Non-pigmented ciliary epithelial cell (primary cell): ENCODE measurements around the gene RNF32.
"Not testable (repeated sequence)": the region's sequence is repeated elsewhere in the genome, so short reads cannot be mapped to it uniquely, and the experiment has no call there.

Source experiments
- DNase-seq: peaks from one replicate; pipeline ENCODE4 v3.0.0-alpha.2; 2010; ENCODE audit warnings: low read depth

Gene RNF32

GRCh38 chr7:156642306-156643045 lies 1.9 kb downstream of the RNF32 start:
- DNase-seq = no peak

- not testable (repeated sequence) for DNase-seq
Measured at GRCh38 chr7:156647330-156647729, 6.8 kb downstream of the RNF32 start.

GRCh38 chr7:156650042-156650441 lies 9.5 kb downstream of the RNF32 start:
- DNase-seq = no peak

GRCh38 chr7:156651474-156651873 lies 10.9 kb downstream of the RNF32 start:
- DNase-seq = no peak

GRCh38 chr7:156652886-156653568 lies 12.5 kb downstream of the RNF32 start:
- DNase-seq = no peak

GRCh38 chr7:156654511-156655234 lies 14.1 kb downstream of the RNF32 start:
- DNase-seq = no peak

GRCh38 chr7:156655251-156655650 lies 14.7 kb downstream of the RNF32 start:
- no peak for DNase-seq

- DNase-seq = no peak
Measured at GRCh38 chr7:156655983-156656382, 15.4 kb downstream of the RNF32 start.

GRCh38 chr7:156656598-156656997 lies 16.0 kb downstream of the RNF32 start:
- DNase-seq = no peak

- DNase-seq = no peak
Measured at GRCh38 chr7:156657681-156658080, 17.1 kb downstream of the RNF32 start.

- no peak for DNase-seq
Measured at GRCh38 chr7:156659203-156659602, 18.6 kb downstream of the RNF32 start.

- DNase-seq = no peak
Measured at GRCh38 chr7:156659961-156660360, 19.4 kb downstream of the RNF32 start.

GRCh38 chr7:156661637-156662036 lies 21.1 kb downstream of the RNF32 start:
- DNase-seq = no peak

- no peak for DNase-seq
Measured at GRCh38 chr7:156662277-156662676, 21.7 kb downstream of the RNF32 start.

- no peak for DNase-seq
Measured at GRCh38 chr7:156665101-156665500, 24.5 kb downstream of the RNF32 start.

GRCh38 chr7:156666368-156667109 lies 26.0 kb downstream of the RNF32 start:
- DNase-seq = no peak

GRCh38 chr7:156667110-156667426 lies 26.5 kb downstream of the RNF32 start:
- DNase-seq = no peak

- DNase-seq = no peak
Measured at GRCh38 chr7:156668130-156668741, 27.7 kb downstream of the RNF32 start.

- no peak for DNase-seq
Measured at GRCh38 chr7:156669035-156669828, 28.7 kb downstream of the RNF32 start.

GRCh38 chr7:156673454-156673853 lies 32.9 kb downstream of the RNF32 start:
- no peak for DNase-seq

- no peak for DNase-seq
Measured at GRCh38 chr7:156673902-156674301, 33.3 kb downstream of the RNF32 start.
